ENCODE results near the gene KATNIP. TPM values are rescaled to one million over a fixed set of nuclear protein-coding genes. Genes with fewer than 3 reads are reported as not detected.

Gene KATNIP
- total RNA-seq, 1 donor from 2014 or later = 48.7 TPM

DNA sequence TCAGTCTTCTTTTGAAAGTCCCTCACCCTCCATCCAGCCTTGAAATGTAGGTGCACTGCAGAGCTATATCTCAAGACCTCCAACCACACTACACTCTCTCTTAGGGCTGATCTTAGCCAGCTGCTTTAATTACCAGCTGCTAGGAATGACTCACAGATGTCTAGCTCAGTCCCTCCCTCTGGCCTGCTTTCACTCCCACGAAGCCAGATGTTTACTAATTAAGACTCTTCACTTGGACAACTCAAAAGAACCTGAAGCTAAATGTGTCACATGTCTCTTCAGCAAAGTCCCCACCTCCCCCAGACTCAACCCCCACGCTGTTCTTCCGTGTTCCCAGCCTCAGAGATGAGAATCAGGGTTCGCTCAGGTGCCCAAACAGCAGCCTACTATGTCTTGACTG lies 2.8 kb upstream of the KATNIP start:
- Mint-ChIP-seq H3K27me3 (no peaks in the 10 kb centered on the region), H3K27ac (peak overlapping the region; percentile 19), H3K36me3 (ENCODE audit: insufficient read depth) (peaks cover 19% of the 10 kb centered on the region), H3K4me3 (ENCODE audit: low read depth) (no peak overlapping the region), H3K9me3 (ENCODE audit: low read depth) (no peaks in the 10 kb centered on the region), H3K4me1 (ENCODE audit: low read depth) (peaks cover 24% of the 10 kb centered on the region)
- DNase-seq (ENCODE audit: low spot score, unreplicated experiment) = no peak
- TF ChIP-seq, protein P1, sequence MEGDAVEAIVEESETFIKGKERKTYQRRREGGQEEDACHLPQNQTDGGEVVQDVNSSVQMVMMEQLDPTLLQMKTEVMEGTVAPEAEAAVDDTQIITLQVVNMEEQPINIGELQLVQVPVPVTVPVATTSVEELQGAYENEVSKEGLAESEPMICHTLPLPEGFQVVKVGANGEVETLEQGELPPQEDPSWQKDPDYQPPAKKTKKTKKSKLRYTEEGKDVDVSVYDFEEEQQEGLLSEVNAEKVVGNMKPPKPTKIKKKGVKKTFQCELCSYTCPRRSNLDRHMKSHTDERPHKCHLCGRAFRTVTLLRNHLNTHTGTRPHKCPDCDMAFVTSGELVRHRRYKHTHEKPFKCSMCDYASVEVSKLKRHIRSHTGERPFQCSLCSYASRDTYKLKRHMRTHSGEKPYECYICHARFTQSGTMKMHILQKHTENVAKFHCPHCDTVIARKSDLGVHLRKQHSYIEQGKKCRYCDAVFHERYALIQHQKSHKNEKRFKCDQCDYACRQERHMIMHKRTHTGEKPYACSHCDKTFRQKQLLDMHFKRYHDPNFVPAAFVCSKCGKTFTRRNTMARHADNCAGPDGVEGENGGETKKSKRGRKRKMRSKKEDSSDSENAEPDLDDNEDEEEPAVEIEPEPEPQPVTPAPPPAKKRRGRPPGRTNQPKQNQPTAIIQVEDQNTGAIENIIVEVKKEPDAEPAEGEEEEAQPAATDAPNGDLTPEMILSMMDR (IDR thresholded peaks at IDR 0.05; ENCODE audit: unreplicated experiment) = no peak

DNA sequence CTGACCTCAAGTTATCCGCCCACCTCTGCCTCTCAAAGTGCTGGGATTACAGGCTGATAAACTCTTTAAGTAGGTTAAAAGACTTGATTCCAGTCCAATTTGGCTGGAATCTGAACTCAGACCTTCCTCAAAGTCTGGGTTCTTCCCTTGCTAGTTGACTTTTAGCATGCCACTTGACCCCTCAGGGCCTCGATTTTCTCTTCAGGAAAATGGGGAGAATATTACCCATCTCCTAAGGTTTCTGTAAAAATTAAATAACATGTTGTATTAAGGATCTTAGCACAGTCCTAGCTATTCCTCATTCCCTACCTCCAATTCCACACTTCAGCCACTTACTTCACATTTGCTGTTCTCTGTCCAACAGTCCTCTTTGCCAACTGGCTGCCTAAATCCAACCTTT lies 2.1 kb upstream of the KATNIP start:
- Mint-ChIP-seq H3K27ac (no peak overlapping the region), H3K4me3 (ENCODE audit: low read depth) (peak overlapping the region; percentile 14), H3K36me3 (ENCODE audit: insufficient read depth) (peaks cover 14% of the 10 kb centered on the region), H3K4me1 (ENCODE audit: low read depth) (peaks cover 24% of the 10 kb centered on the region), H3K9me3 (ENCODE audit: low read depth) (no peaks in the 10 kb centered on the region), H3K27me3 (no peaks in the 10 kb centered on the region)
- no peak for DNase-seq (ENCODE audit: low spot score, unreplicated experiment)
- TF ChIP-seq, protein P1 (IDR thresholded peaks at IDR 0.05; ENCODE audit: unreplicated experiment) = no peak

DNA sequence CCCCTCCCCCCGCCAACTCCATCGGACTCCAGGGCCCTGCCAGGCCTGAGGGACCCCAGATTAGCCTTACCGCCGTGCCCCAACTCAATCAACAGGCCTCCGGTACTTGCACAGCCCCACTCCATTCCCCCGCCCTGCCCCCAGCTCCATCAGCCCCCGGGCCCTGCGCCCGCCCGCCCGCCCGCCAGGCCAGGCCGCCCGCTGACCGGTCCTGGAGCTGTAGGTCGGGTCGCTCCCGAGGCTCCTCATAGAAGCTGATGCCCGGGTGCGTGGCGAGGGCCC lies 539 bp upstream of the KATNIP start:
- no peaks in the 10 kb centered on the region for H3K27me3 Mint-ChIP-seq
- peaks cover 7% of the 10 kb centered on the region for H3K36me3 Mint-ChIP-seq (ENCODE audit: insufficient read depth)
- H3K9me3 Mint-ChIP-seq (ENCODE audit: low read depth) = no peaks in the 10 kb centered on the region
- no peak for DNase-seq (ENCODE audit: low spot score, unreplicated experiment)
- peak overlapping the region; percentile 99 for H3K4me3 Mint-ChIP-seq (ENCODE audit: low read depth)
- peaks cover 24% of the 10 kb centered on the region for H3K4me1 Mint-ChIP-seq (ENCODE audit: low read depth)
- H3K27ac Mint-ChIP-seq = peak overlapping the region; percentile 97
- TF ChIP-seq, protein P1 (IDR thresholded peaks at IDR 0.05; ENCODE audit: unreplicated experiment) = no peak

DNA sequence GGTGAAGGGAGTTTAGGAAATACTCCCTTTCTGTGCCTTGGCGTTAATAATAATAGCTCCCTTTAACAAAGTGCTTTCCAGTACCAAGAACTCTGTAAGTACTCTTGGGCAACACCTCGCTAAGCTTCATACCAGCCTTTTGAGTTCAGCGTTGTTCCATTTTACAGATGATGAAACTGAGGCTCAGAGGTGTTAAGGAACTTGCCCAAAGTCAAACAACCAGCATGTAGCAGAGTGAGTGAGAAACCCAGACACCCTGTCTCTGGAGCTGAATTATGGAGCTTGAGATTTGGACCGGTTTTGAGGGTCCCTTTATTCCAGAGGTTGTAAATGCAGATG lies 607 bp downstream of the KATNIP start:
- no peak for DNase-seq (ENCODE audit: low spot score, unreplicated experiment)
- Mint-ChIP-seq H3K27me3 (no peaks in the 10 kb centered on the region), H3K27ac (peak overlapping the region; percentile 97), H3K36me3 (ENCODE audit: insufficient read depth) (peaks cover 6% of the 10 kb centered on the region), H3K4me1 (ENCODE audit: low read depth) (peaks cover 24% of the 10 kb centered on the region), H3K9me3 (ENCODE audit: low read depth) (no peaks in the 10 kb centered on the region), H3K4me3 (ENCODE audit: low read depth) (peak overlapping the region; percentile 99)
- TF ChIP-seq, protein P1 (IDR thresholded peaks at IDR 0.05; ENCODE audit: unreplicated experiment) = no peak

DNA sequence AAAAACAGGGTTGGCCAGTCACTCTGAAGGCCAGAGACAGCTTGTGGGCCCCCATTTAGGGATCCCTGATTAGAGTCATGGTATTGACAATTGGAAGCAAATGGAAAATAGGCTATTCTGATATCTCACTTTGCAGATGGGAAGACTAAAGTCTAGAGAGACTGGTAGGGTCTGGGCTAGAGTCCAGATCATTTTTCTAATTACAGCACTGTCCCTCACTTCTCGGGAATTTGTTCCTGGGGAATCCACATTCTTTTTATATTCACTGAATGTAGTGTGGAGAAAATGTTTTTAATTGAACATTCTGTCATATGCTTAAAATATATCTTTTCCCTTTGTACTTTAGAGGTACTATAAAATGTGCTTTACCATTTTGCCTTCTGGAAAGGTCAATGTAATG lies 1.1 kb downstream of the KATNIP start:
- Mint-ChIP-seq H3K27me3 (no peaks in the 10 kb centered on the region), H3K27ac (no peak overlapping the region), H3K9me3 (ENCODE audit: low read depth) (no peaks in the 10 kb centered on the region), H3K4me1 (ENCODE audit: low read depth) (peaks cover 25% of the 10 kb centered on the region), H3K4me3 (ENCODE audit: low read depth) (peak overlapping the region; percentile 99), H3K36me3 (ENCODE audit: insufficient read depth) (peaks cover 5% of the 10 kb centered on the region)
- TF ChIP-seq, protein P1 (IDR thresholded peaks at IDR 0.05; ENCODE audit: unreplicated experiment) = no peak
- no peak for DNase-seq (ENCODE audit: low spot score, unreplicated experiment)

Measured in progenitor cell of endocrine pancreas (in vitro differentiated cells).